ENCODE results near the gene MPZL3.

Gene MPZL3

GRCh38 chr11:118236170-118236569, 16.0 kb downstream of the MPZL3 start:
- Histone ChIP-seq H3K9me3 (ENCODE audit: severe bottlenecking) (no peaks in the 10 kb centered on the region), H3K36me3 (no peaks in the 10 kb centered on the region), H3K27me3 (ENCODE audit: insufficient read depth, low read depth, severe bottlenecking) (no peaks in the 10 kb centered on the region), H3K4me3 (ENCODE audit: low read depth, low read length) (no peak overlapping the region), H3K27ac (no peak overlapping the region)
- TF ChIP-seq CTCF (IDR thresholded peaks at IDR 0.05; ENCODE audit: low read depth, low read length): no peak
- no peak for DNase-seq

- no peak for DNase-seq
- H3K27me3 ChIP-seq (ENCODE audit: insufficient read depth, low read depth, severe bottlenecking): no peaks in the 10 kb centered on the region
- no peak overlapping the region for H3K4me3 ChIP-seq (ENCODE audit: low read depth, low read length)
- TF ChIP-seq CTCF (IDR thresholded peaks at IDR 0.05; ENCODE audit: low read depth, low read length): no peak
- H3K36me3 ChIP-seq: no peaks in the 10 kb centered on the region
- H3K9me3 ChIP-seq (ENCODE audit: severe bottlenecking): no peaks in the 10 kb centered on the region
- H3K27ac ChIP-seq: no peak overlapping the region
Observed at GRCh38 chr11:118234833-118235232, 17.3 kb downstream of the MPZL3 start.

GRCh38 chr11:118233850-118234249, 18.3 kb downstream of the MPZL3 start:
- H3K4me3 ChIP-seq (ENCODE audit: low read depth, low read length): no peak overlapping the region
- no peaks in the 10 kb centered on the region for H3K27me3 ChIP-seq (ENCODE audit: insufficient read depth, low read depth, severe bottlenecking)
- no peak overlapping the region for H3K27ac ChIP-seq

GRCh38 chr11:118233377-118233776, 18.8 kb downstream of the MPZL3 start:
- H3K9me3 ChIP-seq (ENCODE audit: severe bottlenecking): no peaks in the 10 kb centered on the region
- no peak overlapping the region for H3K4me3 ChIP-seq (ENCODE audit: low read depth, low read length)
- no peak for DNase-seq
- TF ChIP-seq CTCF (IDR thresholded peaks at IDR 0.05; ENCODE audit: low read depth, low read length): no peak
- no peaks in the 10 kb centered on the region for H3K27me3 ChIP-seq (ENCODE audit: insufficient read depth, low read depth, severe bottlenecking)
- no peak overlapping the region for H3K27ac ChIP-seq
- no peaks in the 10 kb centered on the region for H3K36me3 ChIP-seq

More at GRCh38 chr11:118233850-118234249, 18.3 kb downstream of the MPZL3 start:
- no peak for TF ChIP-seq CTCF (IDR thresholded peaks at IDR 0.05; ENCODE audit: low read depth, low read length)
- no peak for DNase-seq
- Histone ChIP-seq H3K36me3 (no peaks in the 10 kb centered on the region), H3K9me3 (ENCODE audit: severe bottlenecking) (no peaks in the 10 kb centered on the region)

- Histone ChIP-seq H3K4me3 (ENCODE audit: low read depth, low read length) (no peak overlapping the region), H3K36me3 (no peaks in the 10 kb centered on the region), H3K27me3 (ENCODE audit: insufficient read depth, low read depth, severe bottlenecking) (no peaks in the 10 kb centered on the region), H3K27ac (no peak overlapping the region), H3K9me3 (ENCODE audit: severe bottlenecking) (no peaks in the 10 kb centered on the region)
- no peak for TF ChIP-seq CTCF (IDR thresholded peaks at IDR 0.05; ENCODE audit: low read depth, low read length)
- no peak for DNase-seq
Observed at GRCh38 chr11:118232659-118233058, 19.5 kb downstream of the MPZL3 start.

- no peak for TF ChIP-seq CTCF (IDR thresholded peaks at IDR 0.05; ENCODE audit: low read depth, low read length)
- Histone ChIP-seq H3K9me3 (ENCODE audit: severe bottlenecking) (no peaks in the 10 kb centered on the region), H3K27ac (no peak overlapping the region), H3K27me3 (ENCODE audit: insufficient read depth, low read depth, severe bottlenecking) (no peaks in the 10 kb centered on the region), H3K36me3 (no peaks in the 10 kb centered on the region), H3K4me3 (ENCODE audit: low read depth, low read length) (no peak overlapping the region)
- DNase-seq: no peak
Observed at GRCh38 chr11:118231461-118231860, 20.7 kb downstream of the MPZL3 start.

Data from WERI-Rb-1 (cell line).